Sigmoid colon (tissue), 7 donors: Measurements from ENCODE around the gene USP46. TPM values are rescaled to one million over a fixed set of nuclear protein-coding genes. Genes with fewer than 3 reads are reported as not detected.

ENCODE experiments used
- DNase-seq: peaks from one replicate; pipeline ENCODE4 v3.0.0-alpha.2; 2019
- H3K27ac ChIP-seq, 4 donors: fragments of 200-600 bp; sonication (generic); one replicate each; pipeline ENCODE4 v1.5.1; 2016 to 2019; ENCODE audit warnings: mild to moderate bottlenecking in 1 of 4
- H3K27me3 ChIP-seq, 3 donors: fragments of 200-600 bp; sonication (generic); one replicate each; pipeline ENCODE4 v1.5.1; 2019; ENCODE audit warnings: mild to moderate bottlenecking in 1 of 3
- H3K36me3 ChIP-seq, 4 donors: fragments of 200-600 bp; sonication (generic); one replicate each; pipeline ENCODE4 v1.5.1; 2016 to 2019
- H3K4me1 ChIP-seq, 4 donors: fragments of 200-600 bp; sonication (generic); one replicate each; pipeline ENCODE4 v1.5.1; 2017 to 2019
- H3K4me3 ChIP-seq, 4 donors: fragments of 200-600 bp; sonication (generic); one replicate each; pipeline ENCODE4 v1.5.1; 2017 to 2019; ENCODE audit warnings: mild to moderate bottlenecking in 2 of 4, moderate library complexity in 1 of 4
- H3K9me3 ChIP-seq, 4 donors: fragments of 200-600 bp in 3 of 4; sonication (generic) in 3 of 4; one replicate each; pipeline versions ENCODE4 v1.5.1 to v1.6.1; 2013 to 2019
- EP300 ChIP-seq, 4 donors: sonication (generic); formaldehyde crosslinking; IDR thresholded peaks; one replicate each; pipeline ENCODE4 v1.6.1; 2017; ENCODE audit warnings: antibody characterized with exemption in 4 of 4
- POLR2A ChIP-seq, 2 donors: fragments of 450-650 bp; IDR thresholded peaks; one replicate each; pipeline ENCODE4 v1.6.1; 2016; ENCODE audit warnings: antibody characterized with exemption in 2 of 2, mild to moderate bottlenecking in 2 of 2, moderate library complexity in 2 of 2
- POLR2AphosphoS5 ChIP-seq, 4 donors: sonication (generic); formaldehyde crosslinking; IDR thresholded peaks; one replicate each; pipeline ENCODE4 v1.6.1; 2017; ENCODE audit warnings: antibody characterized with exemption in 4 of 4
- WGBS, 2 donors: extraction: QIAGEN DNeasy Blood & Tissue Kit; methylation state at CpG; one replicate each; pipeline ENCODE4 v1.1.7; 2013; 5-methylcytosine and 5-hydroxymethylcytosine counted together
- intact Hi-C: fragments of 100-400 bp; cut with DNase I; formaldehyde crosslinking; loops from one replicate; pipeline ENCODE4 v1.15.1; 2023
- polyA plus RNA-seq, 3 donors: library from polyadenylated mRNA; stranded (reverse); fragments of 200-250 nt; gene quantifications; one replicate each; pipeline ENCODE4 v1.2.3, GENCODE V29; 2013
- total RNA-seq, 4 donors: library from RNA; depleted of rRNA; stranded (reverse); fragments of >200 nt; gene quantifications; one replicate each; pipeline ENCODE4 v1.1.0, GENCODE V29; 2016
- TF ChIP-seq, protein P1 (sequence below), 4 experiments: fragments of 450-650 bp in 3 of 4; fragments of 200-600 bp in 1 of 4; IDR thresholded peaks; one replicate each; pipeline ENCODE4 v1.5.1; 2016 to 2019; ENCODE audit warnings: antibody characterized with exemption in 4 of 4, mild to moderate bottlenecking in 3 of 4, moderate library complexity in 2 of 4
- donor health status: healthy with polysubstance abuse.
- donor health status: Bipolar disorder and iron deficiency.
- donor health status: healthy.

USP46 gene
- total and polyA plus RNA-seq, 7 donors = 3.3 to 9.1 (median 5.0) TPM

DNA sequence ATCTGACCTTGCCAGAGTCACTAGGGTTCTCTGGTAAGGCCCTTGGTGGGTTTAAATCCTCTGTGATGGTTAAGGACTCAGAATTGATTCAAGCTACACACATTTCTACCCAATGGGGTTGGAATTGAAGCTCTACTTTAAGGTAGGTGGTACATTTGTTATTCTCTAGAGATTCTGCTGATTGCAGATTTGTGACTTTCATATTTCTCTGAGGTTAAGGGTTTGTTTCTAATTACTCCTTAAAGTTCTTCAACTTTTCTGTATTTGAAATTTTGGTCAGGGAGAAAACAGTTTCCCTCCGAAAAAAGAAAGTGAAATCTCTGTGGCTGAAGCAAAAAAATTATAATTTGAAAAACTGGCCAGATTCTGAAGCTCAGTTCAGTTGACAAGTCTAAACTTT, 25.8 kb upstream of the USP46 start:
- H3K27me3 ChIP-seq = no peaks in the 10 kb centered on the region
- TF ChIP-seq, protein P1, sequence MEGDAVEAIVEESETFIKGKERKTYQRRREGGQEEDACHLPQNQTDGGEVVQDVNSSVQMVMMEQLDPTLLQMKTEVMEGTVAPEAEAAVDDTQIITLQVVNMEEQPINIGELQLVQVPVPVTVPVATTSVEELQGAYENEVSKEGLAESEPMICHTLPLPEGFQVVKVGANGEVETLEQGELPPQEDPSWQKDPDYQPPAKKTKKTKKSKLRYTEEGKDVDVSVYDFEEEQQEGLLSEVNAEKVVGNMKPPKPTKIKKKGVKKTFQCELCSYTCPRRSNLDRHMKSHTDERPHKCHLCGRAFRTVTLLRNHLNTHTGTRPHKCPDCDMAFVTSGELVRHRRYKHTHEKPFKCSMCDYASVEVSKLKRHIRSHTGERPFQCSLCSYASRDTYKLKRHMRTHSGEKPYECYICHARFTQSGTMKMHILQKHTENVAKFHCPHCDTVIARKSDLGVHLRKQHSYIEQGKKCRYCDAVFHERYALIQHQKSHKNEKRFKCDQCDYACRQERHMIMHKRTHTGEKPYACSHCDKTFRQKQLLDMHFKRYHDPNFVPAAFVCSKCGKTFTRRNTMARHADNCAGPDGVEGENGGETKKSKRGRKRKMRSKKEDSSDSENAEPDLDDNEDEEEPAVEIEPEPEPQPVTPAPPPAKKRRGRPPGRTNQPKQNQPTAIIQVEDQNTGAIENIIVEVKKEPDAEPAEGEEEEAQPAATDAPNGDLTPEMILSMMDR (IDR thresholded peaks at IDR 0.05) = no peak
- no peaks in the 10 kb centered on the region for H3K36me3 ChIP-seq
- intact Hi-C loops = no loop called here
- no peaks in the 10 kb centered on the region for H3K9me3 ChIP-seq
- H3K4me1 ChIP-seq = no peaks in the 10 kb centered on the region
- 70 to 90% methylated on average over 1 of the region's 1 CpG for WGBS, 2 donors
- no peak for DNase-seq
- H3K27ac ChIP-seq = no peak overlapping the region
- no peak overlapping the region for H3K4me3 ChIP-seq

DNA sequence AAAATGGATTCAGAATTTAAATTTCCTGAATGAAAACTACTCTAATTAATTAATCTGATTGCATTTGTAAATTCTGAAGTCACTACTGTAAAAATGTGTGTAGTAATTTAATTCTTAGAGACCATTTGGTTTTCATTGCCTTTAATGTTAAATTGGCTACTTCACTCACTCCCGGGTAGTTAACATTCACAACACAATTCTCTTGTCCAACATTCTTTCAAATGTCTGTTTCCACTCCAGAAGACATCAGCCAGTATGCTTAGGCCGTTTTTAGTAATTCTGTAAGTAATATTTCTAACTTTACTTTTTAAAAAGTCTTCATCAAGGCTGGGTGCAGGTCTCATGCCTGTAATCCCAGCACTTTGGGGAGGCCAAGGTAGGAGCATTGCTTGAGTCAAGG, 21.3 kb upstream of the USP46 start:
- WGBS, 2 donors = 73 to 81% methylated on average over 2 of the region's 2 CpGs
- DNase-seq = no peak
- H3K36me3 ChIP-seq = no peaks in the 10 kb centered on the region

DNA sequence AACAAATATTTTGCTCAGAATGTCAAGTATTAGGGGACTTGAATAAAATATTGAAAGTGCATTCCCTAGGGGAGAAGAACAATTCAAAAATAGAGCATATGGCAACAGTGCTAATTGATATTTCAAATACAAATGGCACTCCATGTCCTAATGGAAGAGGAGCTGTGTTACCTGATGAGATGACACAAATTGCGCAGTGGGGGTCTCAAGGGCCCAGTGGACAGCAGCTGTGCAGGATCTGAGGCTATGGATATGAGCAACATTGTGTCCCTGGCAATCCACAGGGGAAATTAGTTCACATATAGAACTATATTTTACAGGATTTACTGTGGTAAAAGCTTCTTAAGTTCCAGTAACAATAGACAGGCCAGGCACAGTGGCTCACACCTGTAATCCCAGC, 17.4 kb upstream of the USP46 start:
- WGBS, 2 donors = 95 to 96% methylated on average over 1 of the region's 1 CpG

More for the DNA sequence above, 21.3 kb upstream of the USP46 start:
- Histone ChIP-seq H3K4me3 (no peak overlapping the region), H3K9me3 (no peaks in the 10 kb centered on the region), H3K4me1 (no peaks in the 10 kb centered on the region), H3K27ac (no peak overlapping the region), H3K27me3 (no peaks in the 10 kb centered on the region)
- TF ChIP-seq POLR2AphosphoS5 (IDR thresholded peaks at IDR 0.05) (no peak), EP300 (IDR thresholded peaks at IDR 0.05) (no peak), POLR2A (IDR thresholded peaks at IDR 0.05) (no peak)
- TF ChIP-seq, protein P1 (IDR thresholded peaks at IDR 0.05) = no peak
- intact Hi-C loops = no loop called here

DNA sequence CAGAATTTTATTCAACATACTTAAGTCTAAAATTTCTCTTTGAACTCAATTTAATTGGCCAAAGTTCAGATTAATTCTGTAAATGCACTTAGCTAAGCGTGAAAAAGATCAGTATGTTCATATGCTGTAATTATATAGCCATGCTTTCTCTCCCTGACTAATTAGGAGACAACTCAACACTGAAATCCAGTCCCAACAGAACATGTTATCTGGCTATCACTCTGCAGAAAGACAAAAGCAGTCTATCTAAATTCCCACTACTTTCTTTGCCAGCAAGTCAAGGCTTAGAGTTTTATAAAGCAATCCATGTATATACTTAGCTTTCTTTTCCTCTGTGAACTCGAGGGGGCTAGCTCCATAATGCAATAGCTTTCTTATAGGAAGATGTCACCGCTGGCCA, 16.0 kb upstream of the USP46 start:
- WGBS, 2 donors = 88 to 89% methylated on average over 3 of the region's 3 CpGs
- no peaks in the 10 kb centered on the region for H3K9me3 ChIP-seq
- H3K4me1 ChIP-seq = no peaks in the 10 kb centered on the region
- DNase-seq = no peak
- no peaks in the 10 kb centered on the region for H3K27me3 ChIP-seq
- no peak overlapping the region for H3K27ac ChIP-seq
- no peak overlapping the region for H3K4me3 ChIP-seq
- no peak for TF ChIP-seq POLR2A (IDR thresholded peaks at IDR 0.05)
- no peak for TF ChIP-seq EP300 (IDR thresholded peaks at IDR 0.05)
- TF ChIP-seq, protein P1 (IDR thresholded peaks at IDR 0.05) = no peak
- no peak for TF ChIP-seq POLR2AphosphoS5 (IDR thresholded peaks at IDR 0.05)
- intact Hi-C loops = no loop called here
- no peaks in the 10 kb centered on the region for H3K36me3 ChIP-seq

More for the DNA sequence above, 17.4 kb upstream of the USP46 start:
- H3K9me3 ChIP-seq = no peaks in the 10 kb centered on the region
- no peak for DNase-seq
- no peaks in the 10 kb centered on the region for H3K4me1 ChIP-seq
- no peaks in the 10 kb centered on the region for H3K27me3 ChIP-seq
- no peak overlapping the region for H3K4me3 ChIP-seq
- TF ChIP-seq POLR2AphosphoS5 (IDR thresholded peaks at IDR 0.05) = no peak
- no peak for TF ChIP-seq POLR2A (IDR thresholded peaks at IDR 0.05)
- no peaks in the 10 kb centered on the region for H3K36me3 ChIP-seq
- no peak overlapping the region for H3K27ac ChIP-seq
- intact Hi-C loops = no loop called here

DNA sequence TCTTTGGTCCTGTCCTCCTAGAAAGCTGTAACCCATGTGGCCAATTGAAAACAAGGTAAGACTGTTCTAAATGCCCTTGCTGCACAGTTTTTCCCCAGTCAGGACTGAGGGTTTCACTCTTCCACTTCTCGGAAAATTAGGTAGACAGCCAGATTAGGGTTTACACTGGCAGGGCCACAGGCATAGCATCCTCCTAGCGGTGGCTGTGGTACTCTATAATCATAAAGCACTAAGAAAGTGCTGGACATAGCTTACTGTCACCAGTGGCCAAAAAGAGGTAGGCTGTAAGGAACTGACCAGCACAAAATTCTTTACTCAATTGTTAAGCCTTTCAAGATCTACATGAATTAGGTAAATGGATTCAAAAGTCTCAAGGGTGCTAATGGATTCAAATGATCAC, 11.6 kb upstream of the USP46 start:
- Histone ChIP-seq H3K4me3 (no peak overlapping the region), H3K9me3 (no peaks in the 10 kb centered on the region), H3K36me3 (no peaks in the 10 kb centered on the region), H3K27me3 (no peaks in the 10 kb centered on the region), H3K4me1 (no peaks in the 10 kb centered on the region), H3K27ac (no peak overlapping the region)
- DNase-seq = no peak
- WGBS, 2 donors = 89 to 91% methylated on average over 2 of the region's 2 CpGs
- intact Hi-C loops = no loop called here
- TF ChIP-seq, protein P1 (IDR thresholded peaks at IDR 0.05) = no peak
- TF ChIP-seq POLR2AphosphoS5 (IDR thresholded peaks at IDR 0.05) = no peak
- no peak for TF ChIP-seq EP300 (IDR thresholded peaks at IDR 0.05)
- no peak for TF ChIP-seq POLR2A (IDR thresholded peaks at IDR 0.05)
